HG02973 (cell line): ENCODE data around the gene SLCO6A1.
"Not testable (repeated sequence)": the region's sequence is repeated elsewhere in the genome, so short reads cannot be mapped to it uniquely, and the experiment has no call there.

Experiments used
- ATAC-seq: cut with Tn5 transposase; IDR thresholded peaks from one replicate; pipeline ENCODE4 v1.9.1; 2021; ENCODE audit warnings: moderate library complexity; ENCODE audit not compliant: unreplicated experiment

The SLCO6A1 gene

GRCh38 chr5:102498271-102499034, at the start of gene SLCO6A1:
Gene SLCO6A1 (minus strand): TSS chr5:102499001. CDS start chr5:102498844, 157 bp downstream.
- no peak for ATAC-seq

- no peak for ATAC-seq
These were observed 48.6 kb upstream of the SLCO6A1 start for GRCh38 chr5:102547141-102548035.

GRCh38 chr5:102545175-102545574, 46.4 kb upstream of the SLCO6A1 start:
- no peak for ATAC-seq

- ATAC-seq: no peak
These were observed 43.3 kb upstream of the SLCO6A1 start for GRCh38 chr5:102542057-102542456.

- ATAC-seq: no peak
These were observed 41.4 kb upstream of the SLCO6A1 start for GRCh38 chr5:102539996-102540728.

- no peak for ATAC-seq
These were observed 40.8 kb upstream of the SLCO6A1 start for GRCh38 chr5:102539562-102539961.

- no peak for ATAC-seq
These were observed 38.2 kb upstream of the SLCO6A1 start for GRCh38 chr5:102537011-102537410.

GRCh38 chr5:102536323-102536928, 37.6 kb upstream of the SLCO6A1 start:
- no peak for ATAC-seq

- no peak for ATAC-seq
These were observed 33.3 kb upstream of the SLCO6A1 start for GRCh38 chr5:102532123-102532522.

GRCh38 chr5:102531506-102531905, 32.7 kb upstream of the SLCO6A1 start:
- ATAC-seq: peak; percentile 83

- no peak for ATAC-seq
These were observed 30.6 kb upstream of the SLCO6A1 start for GRCh38 chr5:102529447-102529846.

GRCh38 chr5:102529031-102529430, 30.2 kb upstream of the SLCO6A1 start:
- ATAC-seq: no peak

- ATAC-seq: no peak
These were observed 29.8 kb upstream of the SLCO6A1 start for GRCh38 chr5:102528600-102528999.

- ATAC-seq: no peak
These were observed 28.7 kb upstream of the SLCO6A1 start for GRCh38 chr5:102527547-102527946.

GRCh38 chr5:102523541-102524175, 24.9 kb upstream of the SLCO6A1 start:
- peak; percentile 96 for ATAC-seq

- ATAC-seq: no peak
These were observed 12.9 kb upstream of the SLCO6A1 start for GRCh38 chr5:102511666-102512065.

GRCh38 chr5:102491261-102491914, 7.4 kb downstream of the SLCO6A1 start:
- ATAC-seq: not testable (repeated sequence)

GRCh38 chr5:102483736-102484135, 15.1 kb downstream of the SLCO6A1 start:
- no peak for ATAC-seq

- no peak for ATAC-seq
These were observed 17.6 kb downstream of the SLCO6A1 start for GRCh38 chr5:102481054-102481715.
